ENCODE results near the gene BRD3OS. TPM values are rescaled to one million over a fixed set of nuclear protein-coding genes. Genes with fewer than 3 reads are reported as not detected.

Gene BRD3OS
- total and polyA plus RNA-seq, 2 experiments from 2014 or later = 9.2 to 16.0 TPM

DNA sequence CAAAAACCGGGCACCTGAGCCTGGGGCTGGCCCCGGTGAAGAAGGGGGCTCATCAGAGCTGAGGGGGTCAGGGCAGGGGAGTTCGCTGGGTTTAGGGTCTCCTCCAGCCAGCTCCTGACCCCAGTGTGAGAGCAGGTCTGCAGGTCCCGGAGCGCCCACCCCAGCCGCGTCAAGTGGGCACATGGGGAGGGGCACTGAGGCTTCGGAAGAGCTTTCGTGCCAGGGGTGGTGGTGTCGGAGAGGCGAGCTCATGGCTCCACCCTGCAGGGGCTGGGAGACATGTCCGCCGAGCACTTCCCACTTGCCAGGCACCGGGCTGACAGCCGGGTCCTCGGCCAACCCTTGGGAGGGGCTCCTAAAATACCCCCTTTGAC is 46.4 kb upstream of the BRD3OS start:
- H3K27ac Mint-ChIP-seq = no peak overlapping the region
- no peaks in the 10 kb centered on the region for H3K36me3 ChIP-seq (ENCODE audit: insufficient read depth)
- peaks cover 10% of the 10 kb centered on the region for H3K27me3 Mint-ChIP-seq (ENCODE audit: insufficient read depth, low read depth, poor library complexity)
- H4K20me1 ChIP-seq (replicated peaks; ENCODE audit: insufficient read depth) = peaks cover 9% of the 10 kb centered on the region
- no peak for ATAC-seq
- H3K4me3 Mint-ChIP-seq = no peak overlapping the region
- TF ChIP-seq EZH2 (IDR thresholded peaks at IDR 0.05; ENCODE audit: low read depth, unreplicated experiment) (no peak), EZH2phosphoT487 (IDR thresholded peaks at IDR 0.05; ENCODE audit: unreplicated experiment) (no peak), NANOG (IDR thresholded peaks at IDR 0.05; ENCODE audit: borderline replicate concordance) (no peak), STAT1 (IDR thresholded peaks at IDR 0.05; ENCODE audit: unreplicated experiment) (no peak), ZNF114 (CRISPR knock-in tag; IDR thresholded peaks at IDR 0.05) (no peak), REST (IDR thresholded peaks at IDR 0.05; ENCODE audit: unreplicated experiment) (no peak), POLR2AphosphoS5 (IDR thresholded peaks at IDR 0.05; ENCODE audit: low read depth) (no peak), JUNB (IDR thresholded peaks at IDR 0.05; ENCODE audit: unreplicated experiment) (no peak), ZNF331 (CRISPR knock-in tag; IDR thresholded peaks at IDR 0.05; ENCODE audit: low read depth) (no peak), CREB1 (CRISPR knock-in tag; IDR thresholded peaks at IDR 0.05; ENCODE audit: low read depth) (no peak), CTCF (conservative IDR thresholded peaks at IDR 0.05; ENCODE audit: low read depth in 2 of 2) (no peak)
- TF ChIP-seq, protein P1, sequence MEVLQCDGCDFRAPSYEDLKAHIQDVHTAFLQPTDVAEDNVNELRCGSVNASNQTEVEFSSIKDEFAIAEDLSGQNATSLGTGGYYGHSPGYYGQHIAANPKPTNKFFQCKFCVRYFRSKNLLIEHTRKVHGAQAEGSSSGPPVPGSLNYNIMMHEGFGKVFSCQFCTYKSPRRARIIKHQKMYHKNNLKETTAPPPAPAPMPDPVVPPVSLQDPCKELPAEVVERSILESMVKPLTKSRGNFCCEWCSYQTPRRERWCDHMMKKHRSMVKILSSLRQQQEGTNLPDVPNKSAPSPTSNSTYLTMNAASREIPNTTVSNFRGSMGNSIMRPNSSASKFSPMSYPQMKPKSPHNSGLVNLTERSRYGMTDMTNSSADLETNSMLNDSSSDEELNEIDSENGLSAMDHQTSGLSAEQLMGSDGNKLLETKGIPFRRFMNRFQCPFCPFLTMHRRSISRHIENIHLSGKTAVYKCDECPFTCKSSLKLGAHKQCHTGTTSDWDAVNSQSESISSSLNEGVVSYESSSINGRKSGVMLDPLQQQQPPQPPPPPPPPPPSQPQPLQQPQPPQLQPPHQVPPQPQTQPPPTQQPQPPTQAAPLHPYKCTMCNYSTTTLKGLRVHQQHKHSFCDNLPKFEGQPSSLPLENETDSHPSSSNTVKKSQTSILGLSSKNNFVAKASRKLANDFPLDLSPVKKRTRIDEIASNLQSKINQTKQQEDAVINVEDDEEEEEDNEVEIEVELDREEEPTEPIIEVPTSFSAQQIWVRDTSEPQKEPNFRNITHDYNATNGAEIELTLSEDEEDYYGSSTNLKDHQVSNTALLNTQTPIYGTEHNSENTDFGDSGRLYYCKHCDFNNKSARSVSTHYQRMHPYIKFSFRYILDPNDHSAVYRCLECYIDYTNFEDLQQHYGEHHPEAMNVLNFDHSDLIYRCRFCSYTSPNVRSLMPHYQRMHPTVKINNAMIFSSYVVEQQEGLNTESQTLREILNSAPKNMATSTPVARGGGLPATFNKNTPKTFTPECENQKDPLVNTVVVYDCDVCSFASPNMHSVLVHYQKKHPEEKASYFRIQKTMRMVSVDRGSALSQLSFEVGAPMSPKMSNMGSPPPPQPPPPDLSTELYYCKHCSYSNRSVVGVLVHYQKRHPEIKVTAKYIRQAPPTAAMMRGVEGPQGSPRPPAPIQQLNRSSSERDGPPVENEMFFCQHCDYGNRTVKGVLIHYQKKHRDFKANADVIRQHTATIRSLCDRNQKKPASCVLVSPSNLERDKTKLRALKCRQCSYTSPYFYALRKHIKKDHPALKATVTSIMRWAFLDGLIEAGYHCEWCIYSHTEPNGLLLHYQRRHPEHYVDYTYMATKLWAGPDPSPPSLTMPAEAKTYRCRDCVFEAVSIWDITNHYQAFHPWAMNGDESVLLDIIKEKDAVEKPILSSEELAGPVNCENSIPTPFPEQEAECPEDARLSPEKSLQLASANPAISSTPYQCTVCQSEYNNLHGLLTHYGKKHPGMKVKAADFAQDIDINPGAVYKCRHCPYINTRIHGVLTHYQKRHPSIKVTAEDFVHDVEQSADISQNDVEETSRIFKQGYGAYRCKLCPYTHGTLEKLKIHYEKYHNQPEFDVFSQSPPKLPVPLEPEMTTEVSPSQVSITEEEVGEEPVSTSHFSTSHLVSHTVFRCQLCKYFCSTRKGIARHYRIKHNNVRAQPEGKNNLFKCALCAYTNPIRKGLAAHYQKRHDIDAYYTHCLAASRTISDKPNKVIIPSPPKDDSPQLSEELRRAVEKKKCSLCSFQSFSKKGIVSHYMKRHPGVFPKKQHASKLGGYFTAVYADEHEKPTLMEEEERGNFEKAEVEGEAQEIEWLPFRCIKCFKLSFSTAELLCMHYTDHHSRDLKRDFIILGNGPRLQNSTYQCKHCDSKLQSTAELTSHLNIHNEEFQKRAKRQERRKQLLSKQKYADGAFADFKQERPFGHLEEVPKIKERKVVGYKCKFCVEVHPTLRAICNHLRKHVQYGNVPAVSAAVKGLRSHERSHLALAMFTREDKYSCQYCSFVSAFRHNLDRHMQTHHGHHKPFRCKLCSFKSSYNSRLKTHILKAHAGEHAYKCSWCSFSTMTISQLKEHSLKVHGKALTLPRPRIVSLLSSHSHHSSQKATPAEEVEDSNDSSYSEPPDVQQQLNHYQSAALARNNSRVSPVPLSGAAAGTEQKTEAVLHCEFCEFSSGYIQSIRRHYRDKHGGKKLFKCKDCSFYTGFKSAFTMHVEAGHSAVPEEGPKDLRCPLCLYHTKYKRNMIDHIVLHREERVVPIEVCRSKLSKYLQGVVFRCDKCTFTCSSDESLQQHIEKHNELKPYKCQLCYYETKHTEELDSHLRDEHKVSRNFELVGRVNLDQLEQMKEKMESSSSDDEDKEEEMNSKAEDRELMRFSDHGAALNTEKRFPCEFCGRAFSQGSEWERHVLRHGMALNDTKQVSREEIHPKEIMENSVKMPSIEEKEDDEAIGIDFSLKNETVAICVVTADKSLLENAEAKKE (CRISPR knock-in tag; IDR thresholded peaks at IDR 0.05) = no peak
- TF ChIP-seq, protein P2, sequence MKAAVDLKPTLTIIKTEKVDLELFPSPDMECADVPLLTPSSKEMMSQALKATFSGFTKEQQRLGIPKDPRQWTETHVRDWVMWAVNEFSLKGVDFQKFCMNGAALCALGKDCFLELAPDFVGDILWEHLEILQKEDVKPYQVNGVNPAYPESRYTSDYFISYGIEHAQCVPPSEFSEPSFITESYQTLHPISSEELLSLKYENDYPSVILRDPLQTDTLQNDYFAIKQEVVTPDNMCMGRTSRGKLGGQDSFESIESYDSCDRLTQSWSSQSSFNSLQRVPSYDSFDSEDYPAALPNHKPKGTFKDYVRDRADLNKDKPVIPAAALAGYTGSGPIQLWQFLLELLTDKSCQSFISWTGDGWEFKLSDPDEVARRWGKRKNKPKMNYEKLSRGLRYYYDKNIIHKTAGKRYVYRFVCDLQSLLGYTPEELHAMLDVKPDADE (IDR thresholded peaks at IDR 0.05) = no peak
- H3K27ac ChIP-seq (ENCODE audit: low read depth) = no peak overlapping the region
- H2AFZ ChIP-seq = no peak overlapping the region
- no peaks in the 10 kb centered on the region for H3K9me3 Mint-ChIP-seq
- H3K4me3 ChIP-seq = no peak overlapping the region
- no peaks in the 10 kb centered on the region for H3K36me3 Mint-ChIP-seq (ENCODE audit: low read depth)
- no peak for DNase-seq (ENCODE audit: low spot score)
- H3K9me2 ChIP-seq (ENCODE audit: insufficient read depth) = no peaks in the 10 kb centered on the region
- H3F3A ChIP-seq (replicated peaks; ENCODE audit: low read depth) = no peaks in the 10 kb centered on the region
- H3K4me1 ChIP-seq (ENCODE audit: insufficient read depth) = no peaks in the 10 kb centered on the region
- no peaks in the 10 kb centered on the region for H3K27me3 ChIP-seq (ENCODE audit: insufficient read depth)
- H3K4me2 ChIP-seq = no peak overlapping the region
- H3K4me1 Mint-ChIP-seq = peaks cover 35% of the 10 kb centered on the region
- H3K79me2 ChIP-seq (replicated peaks; ENCODE audit: insufficient read depth) = peaks cover 97% of the 10 kb centered on the region
